PFSK-1 (cell line): ENCODE data around the gene PPM1H.

Experiments used
- FOXP2 ChIP-seq: optimal IDR thresholded peaks from 2 replicates; pipeline ENCODE3; 2011; ENCODE audit warnings: borderline replicate concordance, control low read depth, inconsistent platforms; ENCODE audit not compliant: insufficient read depth; ENCODE audit errors: extremely low read length, extremely low read depth
- POLR2AphosphoS5 ChIP-seq: IDR thresholded peaks from 2 replicates; pipeline ENCODE4 v1.6.1; 2012; ENCODE audit warnings: low read depth, mild to moderate bottlenecking, control low read depth, low read length, moderate library complexity
- SIN3A ChIP-seq: IDR thresholded peaks from 2 replicates; pipeline ENCODE4 v1.6.1; 2012; ENCODE audit warnings: mild to moderate bottlenecking, low read length, moderate library complexity, borderline replicate concordance; ENCODE audit not compliant: insufficient read depth
- TAF1 ChIP-seq: IDR thresholded peaks from 2 replicates; pipeline ENCODE4 v1.6.1; 2012; ENCODE audit warnings: low read length, control low read depth, borderline replicate concordance; ENCODE audit not compliant: insufficient read depth
- TF ChIP-seq, protein P1 (sequence below), 2 experiments: IDR thresholded peaks; 2 replicates each; pipeline versions ENCODE4 v1.6.1 to v1.8.0; 2011 to 2012; ENCODE audit warnings: low read depth in 2 of 2, low read length in 2 of 2, control low read depth in 1 of 2, inconsistent platforms in 1 of 2, mild to moderate bottlenecking in 1 of 2, moderate library complexity in 1 of 2; ENCODE audit not compliant: insufficient read depth in 1 of 2

The PPM1H gene

DNA sequence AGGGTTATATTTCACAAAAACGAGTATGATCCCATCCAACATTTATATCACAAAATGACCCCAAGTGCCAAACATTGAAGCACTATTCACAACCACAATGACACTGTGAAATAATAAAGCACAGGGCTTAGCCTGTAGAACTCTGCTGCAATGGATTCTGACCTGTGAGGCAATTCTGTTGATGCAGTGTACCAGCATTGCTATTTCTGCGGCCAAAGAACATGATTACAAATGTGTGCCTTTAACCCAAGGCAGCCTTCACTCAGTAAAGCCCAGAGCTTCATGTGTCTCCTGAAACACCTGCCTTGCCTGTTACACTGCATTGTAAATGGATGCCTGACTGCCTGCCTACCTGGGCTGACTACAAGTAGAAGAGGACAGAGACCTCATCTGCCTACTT is 158.0 kb downstream of the PPM1H start:
- TF ChIP-seq, protein P1, sequence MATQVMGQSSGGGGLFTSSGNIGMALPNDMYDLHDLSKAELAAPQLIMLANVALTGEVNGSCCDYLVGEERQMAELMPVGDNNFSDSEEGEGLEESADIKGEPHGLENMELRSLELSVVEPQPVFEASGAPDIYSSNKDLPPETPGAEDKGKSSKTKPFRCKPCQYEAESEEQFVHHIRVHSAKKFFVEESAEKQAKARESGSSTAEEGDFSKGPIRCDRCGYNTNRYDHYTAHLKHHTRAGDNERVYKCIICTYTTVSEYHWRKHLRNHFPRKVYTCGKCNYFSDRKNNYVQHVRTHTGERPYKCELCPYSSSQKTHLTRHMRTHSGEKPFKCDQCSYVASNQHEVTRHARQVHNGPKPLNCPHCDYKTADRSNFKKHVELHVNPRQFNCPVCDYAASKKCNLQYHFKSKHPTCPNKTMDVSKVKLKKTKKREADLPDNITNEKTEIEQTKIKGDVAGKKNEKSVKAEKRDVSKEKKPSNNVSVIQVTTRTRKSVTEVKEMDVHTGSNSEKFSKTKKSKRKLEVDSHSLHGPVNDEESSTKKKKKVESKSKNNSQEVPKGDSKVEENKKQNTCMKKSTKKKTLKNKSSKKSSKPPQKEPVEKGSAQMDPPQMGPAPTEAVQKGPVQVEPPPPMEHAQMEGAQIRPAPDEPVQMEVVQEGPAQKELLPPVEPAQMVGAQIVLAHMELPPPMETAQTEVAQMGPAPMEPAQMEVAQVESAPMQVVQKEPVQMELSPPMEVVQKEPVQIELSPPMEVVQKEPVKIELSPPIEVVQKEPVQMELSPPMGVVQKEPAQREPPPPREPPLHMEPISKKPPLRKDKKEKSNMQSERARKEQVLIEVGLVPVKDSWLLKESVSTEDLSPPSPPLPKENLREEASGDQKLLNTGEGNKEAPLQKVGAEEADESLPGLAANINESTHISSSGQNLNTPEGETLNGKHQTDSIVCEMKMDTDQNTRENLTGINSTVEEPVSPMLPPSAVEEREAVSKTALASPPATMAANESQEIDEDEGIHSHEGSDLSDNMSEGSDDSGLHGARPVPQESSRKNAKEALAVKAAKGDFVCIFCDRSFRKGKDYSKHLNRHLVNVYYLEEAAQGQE (IDR thresholded peaks at IDR 0.05; ENCODE audit: insufficient read depth in 1 of 2, low read depth in 2 of 2, low read length in 2 of 2) = no peak
- TF ChIP-seq SIN3A = no peak
- TF ChIP-seq FOXP2 = no peak
- no peak for TF ChIP-seq TAF1
- no peak for TF ChIP-seq POLR2AphosphoS5

DNA sequence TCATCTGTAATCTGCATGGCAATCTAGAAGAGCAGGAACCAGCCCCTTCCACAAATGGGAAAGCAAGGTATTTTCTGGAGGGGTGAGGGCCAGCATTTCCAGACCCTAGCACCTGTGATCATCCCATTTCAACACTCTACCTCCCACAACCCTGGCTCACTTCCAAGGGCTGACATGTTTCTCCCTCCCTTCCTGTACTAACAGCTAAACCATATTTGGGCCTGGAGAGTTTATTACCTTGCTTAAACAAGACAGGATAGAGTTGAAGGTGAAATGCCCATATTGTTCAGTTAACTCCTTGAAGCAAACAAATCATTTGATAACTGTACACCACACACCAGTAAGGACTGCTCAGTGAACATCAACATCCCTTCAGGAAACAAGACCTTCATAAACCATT is 158.4 kb downstream of the PPM1H start:
- TF ChIP-seq, protein P1 (IDR thresholded peaks at IDR 0.05; ENCODE audit: insufficient read depth in 1 of 2, low read depth in 2 of 2, low read length in 2 of 2) = no peak
- TF ChIP-seq SIN3A (no peak), FOXP2 (no peak), TAF1 (no peak), POLR2AphosphoS5 (no peak)

DNA sequence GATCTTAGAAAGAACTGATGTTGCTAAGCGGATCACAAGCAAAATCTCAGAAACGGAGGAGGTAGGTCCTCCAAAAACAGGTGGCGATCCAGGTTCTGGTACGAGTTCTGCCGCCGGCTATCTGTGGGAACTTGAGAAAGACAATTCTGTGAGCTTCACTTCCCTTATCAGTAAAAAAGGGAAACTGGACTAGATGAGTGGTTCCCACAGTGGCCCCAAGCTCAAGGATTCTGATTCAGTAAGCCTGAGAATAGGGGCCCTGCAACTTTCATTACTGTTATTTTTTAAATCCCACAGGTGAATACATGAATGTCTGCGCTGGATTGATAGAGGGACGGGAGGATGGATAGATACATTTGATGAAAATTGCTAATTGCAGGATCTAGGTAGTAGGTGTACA is 160.2 kb downstream of the PPM1H start:
- TF ChIP-seq TAF1 (no peak), POLR2AphosphoS5 (no peak), FOXP2 (no peak), SIN3A (no peak)
- TF ChIP-seq, protein P1 (IDR thresholded peaks at IDR 0.05; ENCODE audit: insufficient read depth in 1 of 2, low read depth in 2 of 2, low read length in 2 of 2) = no peak

DNA sequence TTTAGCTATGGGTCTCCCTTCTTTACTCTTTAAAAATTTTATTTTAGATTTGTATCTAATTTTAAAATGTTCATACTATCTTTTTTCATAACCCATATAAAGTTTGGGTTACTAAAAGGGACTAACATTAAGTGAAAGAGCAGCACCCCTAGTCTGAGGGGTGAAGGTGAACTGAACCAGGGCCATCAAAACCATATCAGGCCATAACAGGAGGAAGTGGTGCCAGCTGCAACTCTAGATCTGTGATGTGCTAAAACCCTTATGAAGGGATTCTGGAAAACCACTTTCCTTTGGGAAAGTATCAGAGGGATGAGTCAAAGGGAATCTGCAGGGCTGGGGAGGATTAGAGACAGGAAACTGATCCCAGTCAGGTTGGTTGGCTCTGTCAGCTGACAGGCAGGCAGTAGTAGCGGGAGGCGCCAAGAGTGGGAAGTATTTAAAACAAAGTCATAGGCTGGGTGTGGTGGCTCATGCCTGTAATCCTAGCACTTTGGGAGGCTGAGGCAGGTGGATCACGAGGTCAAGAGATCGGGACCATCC is 162.5 kb downstream of the PPM1H start:
- TF ChIP-seq SIN3A (no peak), FOXP2 (no peak), TAF1 (no peak), POLR2AphosphoS5 (no peak)
- TF ChIP-seq, protein P1 (IDR thresholded peaks at IDR 0.05; ENCODE audit: insufficient read depth in 1 of 2, low read depth in 2 of 2, low read length in 2 of 2) = no peak

DNA sequence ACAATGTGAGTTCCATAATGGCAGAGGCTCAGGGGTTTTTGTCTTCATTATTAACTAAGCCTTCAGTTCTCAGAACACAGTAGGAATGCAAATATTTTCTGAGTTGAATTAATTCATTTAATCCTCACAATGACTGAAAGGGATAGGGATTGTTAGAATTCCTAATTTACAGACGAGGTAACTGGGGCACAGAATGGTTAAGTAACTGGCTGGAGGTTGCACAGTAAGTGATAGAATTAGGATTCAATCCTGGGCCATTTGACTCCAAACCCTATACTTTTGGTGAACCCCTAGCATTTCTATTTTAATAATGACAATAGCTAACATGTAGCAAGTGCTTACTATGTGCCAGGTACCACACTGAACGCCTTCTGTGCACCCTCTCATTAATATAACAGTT is 163.1 kb downstream of the PPM1H start:
- TF ChIP-seq, protein P1 (IDR thresholded peaks at IDR 0.05; ENCODE audit: insufficient read depth in 1 of 2, low read depth in 2 of 2, low read length in 2 of 2) = no peak
